Measurements from ENCODE around the gene CDH4.

DNA sequence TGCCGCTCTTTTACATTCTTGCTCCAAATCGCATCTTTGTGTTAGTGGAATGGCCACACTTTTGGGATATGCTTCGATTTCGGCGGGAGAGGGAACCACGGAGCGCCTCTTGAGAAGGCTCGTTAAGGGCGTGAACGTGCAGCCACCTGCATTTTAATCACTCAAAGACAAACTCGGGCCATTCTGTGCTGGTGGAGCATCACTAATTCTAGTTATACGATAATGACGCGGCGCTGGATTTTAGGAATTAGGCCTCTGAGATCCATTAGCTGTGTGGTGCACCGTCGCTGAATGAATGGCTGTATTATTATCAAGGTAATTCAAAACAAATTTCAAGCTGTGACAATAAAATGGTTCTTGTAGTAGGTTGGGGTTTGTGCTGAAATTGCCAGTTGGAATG, 305.6 kb downstream of the CDH4 start:
- TF ChIP-seq CTCF (IDR thresholded peaks at IDR 0.05): no peak
- TF ChIP-seq POLR2A (IDR thresholded peaks at IDR 0.05): no peak
